Ascending aorta (tissue), 2 donors: ENCODE results near the gene ARID3B. TPM values are rescaled to one million over a fixed set of nuclear protein-coding genes. Genes with fewer than 3 reads are reported as not detected.

ENCODE experiments used
- DNase-seq, 2 donors: peaks; one replicate each; pipeline ENCODE4 v3.0.0-alpha.2; 2019; ENCODE audit warnings: low spot score in 2 of 2
- H3K27ac ChIP-seq, 2 donors: fragments of 200-600 bp; sonication (generic); one replicate each; pipeline ENCODE4 v1.5.1; 2016 to 2017; ENCODE audit warnings: mild to moderate bottlenecking in 1 of 2
- H3K27me3 ChIP-seq: fragments of 200-600 bp; sonication (generic); one replicate; pipeline ENCODE4 v1.5.1; 2017
- H3K36me3 ChIP-seq, 2 donors: fragments of 200-600 bp; sonication (generic); one replicate each; pipeline ENCODE4 v1.5.1; 2016
- H3K4me1 ChIP-seq, 2 donors: fragments of 200-600 bp; sonication (generic); one replicate each; pipeline ENCODE4 v1.5.1; 2016 to 2017; ENCODE audit warnings: mild to moderate bottlenecking in 1 of 2
- H3K4me3 ChIP-seq, 2 donors: fragments of 200-600 bp; sonication (generic); one replicate each; pipeline ENCODE4 v1.5.1; 2016 to 2017; ENCODE audit warnings: mild to moderate bottlenecking in 1 of 2
- H3K9me3 ChIP-seq, 2 donors: fragments of 200-600 bp; sonication (generic); one replicate each; pipeline ENCODE4 v1.5.1; 2016
- CTCF ChIP-seq, 3 experiments: fragments of 200-600 bp in 2 of 3; fragments of 450-650 bp in 1 of 3; sonication (generic) in 2 of 3; IDR thresholded peaks; one replicate each; pipeline ENCODE4 v1.5.1; 2016 to 2019; ENCODE audit warnings: antibody characterized with exemption in 3 of 3, mild to moderate bottlenecking in 1 of 3, moderate library complexity in 1 of 3
- intact Hi-C: fragments of 100-400 bp; cut with DNase I; formaldehyde crosslinking; loops from one replicate; pipeline ENCODE4 v1.15.1; 2023
- total RNA-seq: library from RNA; depleted of rRNA; stranded (reverse); fragments of >200 nt; gene quantifications from one replicate; pipeline ENCODE4 v1.1.0, GENCODE V29; 2016

The ARID3B gene
- total RNA-seq, 1 donor from 2014 or later, result 13.3 TPM

GRCh38 chr15:74611341-74611740 lies 70.3 kb downstream of the ARID3B start:
- Histone ChIP-seq H3K27ac (no peak overlapping the region), H3K36me3 (no peaks in the 10 kb centered on the region), H3K27me3 (no peaks in the 10 kb centered on the region), H3K4me1 (peaks cover 3 to 5% of the 10 kb centered on the region in 2 donors), H3K4me3 (no peak overlapping the region), H3K9me3 (no peaks in the 10 kb centered on the region)
- TF ChIP-seq CTCF (IDR thresholded peaks at IDR 0.05), result no peak
- intact Hi-C loops, result loop anchor here (10.0 kb wide), 1 partner anchor 343 kb away; the partner anchor contains the start of gene RPP25
- DNase-seq, result no peak

- Histone ChIP-seq H3K9me3 (no peaks in the 10 kb centered on the region), H3K27me3 (no peaks in the 10 kb centered on the region), H3K4me3 (no peak overlapping the region), H3K4me1 (peaks cover 5 to 9% of the 10 kb centered on the region in 2 donors), H3K36me3 (no peaks in the 10 kb centered on the region), H3K27ac (no peak overlapping the region)
- TF ChIP-seq CTCF (IDR thresholded peaks at IDR 0.05), result no peak
- no peak for DNase-seq
- intact Hi-C loops, result loop anchor here (10.0 kb wide), 1 partner anchor 343 kb away; the partner anchor contains the start of gene RPP25
These were observed 70.8 kb downstream of the ARID3B start for GRCh38 chr15:74611834-74612233.

- intact Hi-C loops, result loop anchor here (10.0 kb wide), 1 partner anchor 342 kb away; the partner anchor contains the start of gene RPP25
- Histone ChIP-seq H3K27me3 (no peaks in the 10 kb centered on the region), H3K9me3 (no peaks in the 10 kb centered on the region), H3K36me3 (no peaks in the 10 kb centered on the region), H3K4me3 (no peak overlapping the region), H3K4me1 (peaks cover 13 to 16% of the 10 kb centered on the region in 2 donors), H3K27ac (no peak overlapping the region)
- DNase-seq, result no peak
- no peak for TF ChIP-seq CTCF (IDR thresholded peaks at IDR 0.05)
These were observed 71.7 kb downstream of the ARID3B start for GRCh38 chr15:74612677-74613076.

- TF ChIP-seq CTCF (IDR thresholded peaks at IDR 0.05), result no peak
- no peaks in the 10 kb centered on the region for H3K27me3 ChIP-seq
- H3K4me1 ChIP-seq, result peaks cover 17 to 18% of the 10 kb centered on the region in 2 donors
- H3K9me3 ChIP-seq, result no peaks in the 10 kb centered on the region
- H3K36me3 ChIP-seq, result no peaks in the 10 kb centered on the region
- intact Hi-C loops, result loop anchor here (10.0 kb wide), 1 partner anchor 341 kb away; the partner anchor contains the start of gene RPP25
- H3K4me3 ChIP-seq, result no peak overlapping the region
- DNase-seq, result no peak
- H3K27ac ChIP-seq, result peak overlapping the region; percentile 98 to 99
These were observed 72.3 kb downstream of the ARID3B start for GRCh38 chr15:74613089-74613952.

GRCh38 chr15:74613953-74614743 lies 73.1 kb downstream of the ARID3B start:
- Histone ChIP-seq H3K4me1 (peaks cover 17 to 19% of the 10 kb centered on the region in 2 donors), H3K27me3 (no peaks in the 10 kb centered on the region), H3K36me3 (peaks cover under 1% of the 10 kb centered on the region in 2 donors), H3K27ac (peak overlapping the region; percentile 98 to 99), H3K9me3 (no peaks in the 10 kb centered on the region), H3K4me3 (peak overlapping the region; percentile 76 to 86)
- no peak for DNase-seq
- TF ChIP-seq CTCF (IDR thresholded peaks at IDR 0.05), result no peak
- intact Hi-C loops, result loop anchor here (1.0 to 10.0 kb wide), 6 partner anchors 16 to 617 kb away; partner anchors contain the start of genes ARID3B and RPP25
